Measurements from ENCODE around the gene CYS1.

Gene CYS1

DNA sequence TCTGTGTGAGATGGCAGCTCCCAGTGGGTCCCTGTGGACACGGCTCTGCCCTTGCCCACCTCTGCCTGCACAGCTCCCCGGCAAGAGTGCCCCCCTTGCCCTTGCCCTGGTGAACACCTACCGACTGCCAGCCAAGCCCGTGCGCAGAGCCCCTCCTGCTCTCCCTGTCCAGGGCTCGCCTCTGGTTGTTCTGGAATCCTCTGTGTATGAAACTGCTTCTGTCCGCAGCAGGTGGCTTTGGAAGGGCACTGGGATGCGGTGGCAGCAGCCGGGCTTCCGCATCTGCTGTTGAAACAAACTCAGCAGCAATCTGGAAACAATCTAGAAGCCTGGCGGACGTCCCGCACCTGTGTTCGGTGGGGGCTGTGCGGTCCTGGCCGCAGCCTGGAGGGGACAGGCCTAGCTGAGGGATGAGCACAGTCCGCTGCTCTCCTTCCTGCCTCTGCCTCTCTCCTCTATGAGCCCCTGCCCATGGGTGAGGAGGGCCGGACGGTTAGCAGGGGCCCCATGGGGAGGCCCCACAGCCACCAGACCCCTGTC, 70.9 kb downstream of the CYS1 start:
- no peak overlapping the region for H3K9ac ChIP-seq (ENCODE audit: low read depth, low read length)
- H3K4me1 ChIP-seq (ENCODE audit: control insufficient read depth, insufficient read depth, low read length) = no peaks in the 10 kb centered on the region; the same call in 1 of the 2 replicates
- no peaks in the 10 kb centered on the region for H3K36me3 ChIP-seq (ENCODE audit: control insufficient read depth, insufficient read depth, low read length)
- H3K4me3 ChIP-seq (ENCODE audit: low read depth, low read length) = no peak overlapping the region
- H3K27ac ChIP-seq (ENCODE audit: low read depth, low read length) = no peak overlapping the region
- no peaks in the 10 kb centered on the region for H3K27me3 ChIP-seq (ENCODE audit: control insufficient read depth, insufficient read depth, low read length)
- H3K9me3 ChIP-seq (ENCODE audit: control insufficient read depth, insufficient read depth, low read length) = no peaks in the 10 kb centered on the region

DNA sequence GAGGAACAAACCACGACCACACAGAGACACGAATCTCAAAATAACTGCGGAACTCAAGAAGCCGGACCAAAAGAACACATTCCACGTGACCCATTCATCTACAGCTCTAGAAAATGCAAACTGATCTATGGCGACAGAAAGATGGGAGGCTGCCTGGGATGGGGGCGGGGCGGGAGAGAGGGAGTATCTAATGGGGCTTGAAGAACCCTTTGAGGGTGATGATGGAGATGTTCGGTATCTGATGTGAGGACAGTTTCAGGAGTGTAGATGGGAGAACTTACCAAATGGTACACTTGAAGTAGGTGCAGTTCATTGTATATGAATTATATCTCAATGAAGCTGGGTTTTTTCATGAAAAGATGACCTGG, 71.4 kb downstream of the CYS1 start:
- no peaks in the 10 kb centered on the region for H3K27me3 ChIP-seq (ENCODE audit: control insufficient read depth, insufficient read depth, low read length)
- no peak overlapping the region for H3K9ac ChIP-seq (ENCODE audit: low read depth, low read length)
- H3K9me3 ChIP-seq (ENCODE audit: control insufficient read depth, insufficient read depth, low read length) = no peaks in the 10 kb centered on the region
- H3K4me3 ChIP-seq (ENCODE audit: low read depth, low read length) = no peak overlapping the region
- H3K27ac ChIP-seq (ENCODE audit: low read depth, low read length) = no peak overlapping the region
- H3K4me1 ChIP-seq (ENCODE audit: control insufficient read depth, insufficient read depth, low read length) = no peaks in the 10 kb centered on the region; the same call in 1 of the 2 replicates
- H3K36me3 ChIP-seq (ENCODE audit: control insufficient read depth, insufficient read depth, low read length) = no peaks in the 10 kb centered on the region

DNA sequence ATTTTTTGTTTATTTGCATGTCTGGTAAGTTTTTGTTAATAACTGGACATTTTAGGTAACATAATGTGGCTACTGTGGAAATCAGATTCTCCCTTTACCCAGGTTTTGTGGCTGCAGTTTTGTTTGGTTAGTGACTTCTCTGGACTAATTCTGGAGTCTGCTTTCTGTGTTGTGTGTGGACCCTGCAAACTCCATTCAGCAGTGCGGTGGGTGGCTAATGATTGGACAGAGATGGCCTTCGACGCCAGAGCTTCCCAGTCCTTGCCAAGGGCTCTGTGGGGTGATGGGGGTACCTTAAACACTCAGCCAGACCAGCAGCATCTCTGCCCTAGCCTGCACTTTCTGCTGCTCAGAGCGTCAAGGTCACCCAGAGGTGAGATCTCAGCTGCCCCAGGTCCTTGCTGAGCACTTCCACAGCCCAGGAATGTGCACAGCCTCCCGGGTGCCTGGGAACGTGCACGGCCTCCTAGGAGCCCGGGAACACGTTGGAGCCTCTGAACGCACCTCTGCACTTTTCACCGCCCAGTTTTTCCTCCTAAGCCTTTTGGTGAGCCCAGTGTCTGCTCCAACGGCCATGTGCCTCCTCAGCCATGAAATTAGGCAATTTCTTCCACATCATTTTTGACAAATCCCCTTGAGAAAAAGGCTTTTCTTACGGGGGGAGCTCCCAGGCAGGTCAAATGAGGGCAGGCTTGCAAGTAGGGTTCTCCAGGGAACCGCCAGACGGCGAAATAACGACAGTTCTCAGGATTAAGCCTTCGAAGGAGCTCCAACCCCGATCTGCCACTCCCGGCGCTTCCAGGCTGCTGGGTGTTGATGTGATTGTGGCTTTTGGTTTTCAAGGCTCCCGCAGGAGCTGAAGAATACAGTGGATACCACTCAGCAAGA, 72.0 kb downstream of the CYS1 start:
- H3K27me3 ChIP-seq (ENCODE audit: control insufficient read depth, insufficient read depth, low read length) = no peaks in the 10 kb centered on the region
- no peak overlapping the region for H3K4me3 ChIP-seq (ENCODE audit: low read depth, low read length)
- no peaks in the 10 kb centered on the region; the same call in 1 of the 2 replicates for H3K4me1 ChIP-seq (ENCODE audit: control insufficient read depth, insufficient read depth, low read length)
- H3K36me3 ChIP-seq (ENCODE audit: control insufficient read depth, insufficient read depth, low read length) = no peaks in the 10 kb centered on the region
- H3K9me3 ChIP-seq (ENCODE audit: control insufficient read depth, insufficient read depth, low read length) = no peaks in the 10 kb centered on the region
- H3K9ac ChIP-seq (ENCODE audit: low read depth, low read length) = no peak overlapping the region
- H3K27ac ChIP-seq (ENCODE audit: low read depth, low read length) = no peak overlapping the region

DNA sequence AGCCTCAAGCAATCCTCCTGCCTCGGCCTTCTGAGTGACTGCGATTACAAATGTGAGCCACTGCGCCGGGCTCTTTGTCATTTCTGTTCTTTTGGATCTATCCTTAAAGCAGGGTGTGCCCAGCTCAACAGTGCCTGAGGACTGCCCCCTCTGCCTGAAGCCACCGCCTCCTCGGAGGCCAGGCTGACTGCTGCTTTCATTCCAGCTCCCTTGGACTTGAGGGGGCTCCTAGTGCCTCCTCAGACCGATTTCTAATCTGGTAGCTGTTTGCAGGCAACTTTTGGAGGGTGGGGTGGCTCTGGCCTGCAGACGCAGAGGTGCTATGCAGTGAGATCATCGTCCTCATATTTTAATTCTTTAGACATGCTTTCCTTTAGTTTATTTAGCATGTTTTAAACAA, 72.8 kb downstream of the CYS1 start:
- no peaks in the 10 kb centered on the region; the same call in 1 of the 2 replicates for H3K4me1 ChIP-seq (ENCODE audit: control insufficient read depth, insufficient read depth, low read length)
- H3K4me3 ChIP-seq (ENCODE audit: low read depth, low read length) = no peak overlapping the region
- no peaks in the 10 kb centered on the region for H3K27me3 ChIP-seq (ENCODE audit: control insufficient read depth, insufficient read depth, low read length)
- no peak overlapping the region for H3K27ac ChIP-seq (ENCODE audit: low read depth, low read length)
- H3K9me3 ChIP-seq (ENCODE audit: control insufficient read depth, insufficient read depth, low read length) = no peaks in the 10 kb centered on the region
- H3K36me3 ChIP-seq (ENCODE audit: control insufficient read depth, insufficient read depth, low read length) = no peaks in the 10 kb centered on the region
- no peak overlapping the region for H3K9ac ChIP-seq (ENCODE audit: low read depth, low read length)

Data from HUES48 (cell line).